ENCODE measurements around the gene EXOSC10.
"Not testable (repeated sequence)": the region's sequence is repeated elsewhere in the genome, so short reads cannot be mapped to it uniquely, and the experiment has no call there.

EXOSC10 gene

DNA sequence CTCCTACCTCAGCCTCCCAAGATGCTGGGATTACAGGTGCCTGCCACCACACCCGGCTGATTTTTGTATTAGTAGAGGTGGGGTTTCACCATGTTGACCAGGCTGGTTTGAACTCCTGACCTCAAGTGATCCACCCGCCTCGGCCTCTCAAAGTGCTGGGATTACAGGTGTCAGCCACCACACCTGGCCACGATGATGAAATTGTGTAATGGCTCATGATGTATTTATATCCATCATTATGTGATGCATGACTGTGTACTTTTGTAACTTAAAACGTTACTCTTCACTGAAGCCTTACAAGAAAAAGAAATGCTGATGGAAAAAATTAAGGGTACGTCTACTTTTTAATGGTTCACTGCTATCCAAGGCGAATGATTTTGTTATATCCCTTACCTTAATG, 79.7 kb downstream of the EXOSC10 start:
- in situ Hi-C loops (cut with HindIII; ENCODE audit: low sequenced_read_pairs): no loop called here
- no peak overlapping the region for H3K4me3 ChIP-seq (ENCODE audit: low read depth, low read length)
- TF ChIP-seq, protein P1, sequence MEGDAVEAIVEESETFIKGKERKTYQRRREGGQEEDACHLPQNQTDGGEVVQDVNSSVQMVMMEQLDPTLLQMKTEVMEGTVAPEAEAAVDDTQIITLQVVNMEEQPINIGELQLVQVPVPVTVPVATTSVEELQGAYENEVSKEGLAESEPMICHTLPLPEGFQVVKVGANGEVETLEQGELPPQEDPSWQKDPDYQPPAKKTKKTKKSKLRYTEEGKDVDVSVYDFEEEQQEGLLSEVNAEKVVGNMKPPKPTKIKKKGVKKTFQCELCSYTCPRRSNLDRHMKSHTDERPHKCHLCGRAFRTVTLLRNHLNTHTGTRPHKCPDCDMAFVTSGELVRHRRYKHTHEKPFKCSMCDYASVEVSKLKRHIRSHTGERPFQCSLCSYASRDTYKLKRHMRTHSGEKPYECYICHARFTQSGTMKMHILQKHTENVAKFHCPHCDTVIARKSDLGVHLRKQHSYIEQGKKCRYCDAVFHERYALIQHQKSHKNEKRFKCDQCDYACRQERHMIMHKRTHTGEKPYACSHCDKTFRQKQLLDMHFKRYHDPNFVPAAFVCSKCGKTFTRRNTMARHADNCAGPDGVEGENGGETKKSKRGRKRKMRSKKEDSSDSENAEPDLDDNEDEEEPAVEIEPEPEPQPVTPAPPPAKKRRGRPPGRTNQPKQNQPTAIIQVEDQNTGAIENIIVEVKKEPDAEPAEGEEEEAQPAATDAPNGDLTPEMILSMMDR (IDR thresholded peaks at IDR 0.05; ENCODE audit: low read depth, low read length): no peak

DNA sequence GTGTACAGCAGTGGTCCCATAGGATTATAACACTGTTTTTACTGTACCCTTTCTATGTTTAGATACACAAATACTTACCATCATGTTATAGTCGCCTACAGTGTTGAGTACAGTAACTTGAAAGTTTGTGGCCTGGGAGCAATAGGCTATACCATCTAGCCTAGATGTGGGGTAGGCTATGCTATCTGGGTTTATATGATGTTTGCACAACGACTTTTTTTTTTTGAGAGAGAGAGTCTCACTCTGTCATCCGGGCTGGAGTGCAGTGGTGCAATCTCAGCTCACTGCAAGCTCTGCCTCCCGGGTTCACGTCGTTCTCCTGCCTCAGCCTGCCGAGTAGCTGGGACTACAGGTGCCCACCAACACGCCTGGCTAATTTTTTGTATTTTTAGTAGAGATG, 80.3 kb downstream of the EXOSC10 start:
- DNase-seq (ENCODE audit: low read depth, low spot score); H3K4me3 ChIP-seq (ENCODE audit: low read depth, low read length); in situ Hi-C loops (cut with HindIII; ENCODE audit: low sequenced_read_pairs): not testable (repeated sequence)

More for the DNA sequence above, 79.7 kb downstream of the EXOSC10 start:
- DNase-seq (ENCODE audit: low read depth, low spot score): no peak

Data from astrocyte of the spinal cord (primary cell).